SIG-M5 treated with dmso at 0.1 percent for 504 hours (cell line): ENCODE results near the gene MRPL33.

Source experiments
- DNase-seq: peaks from one replicate; lab custom pipeline; 2025; ENCODE audit not compliant: unreplicated experiment; lab: John Stamatoyannopoulos, UW

The MRPL33 gene

GRCh38 chr2:27771548-27772335, at the start of gene MRPL33:
Gene MRPL33 (plus strand): TSS chr2:27771719. CDS start chr2:27771778, 59 bp downstream.
- DNase-seq: peak; percentile 94

DNA sequence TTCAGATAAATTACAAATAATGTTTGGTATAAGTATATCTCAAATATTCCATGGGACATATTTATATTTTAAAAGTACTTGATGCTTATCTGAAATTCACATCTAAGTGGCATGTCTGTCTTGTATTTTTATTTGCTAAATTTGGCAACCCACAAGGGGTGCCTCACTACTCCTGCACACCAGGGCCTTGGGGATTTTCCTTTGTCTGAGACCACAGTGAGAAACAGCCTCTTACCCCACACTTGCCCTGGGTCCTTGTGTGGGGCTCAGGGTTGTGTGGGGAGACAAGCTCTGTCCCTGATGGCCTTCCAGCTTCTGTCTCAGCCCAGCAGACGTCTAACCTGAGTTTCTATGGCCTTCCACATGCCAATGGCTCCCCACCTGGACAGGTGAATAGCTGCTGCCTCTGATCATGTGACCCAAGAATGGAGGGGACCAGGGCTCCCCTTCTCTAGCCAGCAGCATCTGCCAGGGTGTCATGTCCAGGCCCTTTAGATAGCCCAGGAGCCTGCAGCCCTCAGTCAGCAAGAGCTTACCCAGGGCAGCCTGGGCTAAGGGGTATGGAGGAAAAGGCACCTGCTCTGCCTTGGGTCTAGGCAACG, 49.5 kb upstream of the MRPL33 start:
- no peak for DNase-seq

- DNase-seq: peak; percentile 67
Measured at GRCh38 chr2:27723372-27724144, 48.0 kb upstream of the MRPL33 start.

- DNase-seq: no peak
Measured at GRCh38 chr2:27724191-27724590, 47.3 kb upstream of the MRPL33 start.

- no peak for DNase-seq
Measured at GRCh38 chr2:27724905-27725701, 46.4 kb upstream of the MRPL33 start.

- no peak for DNase-seq
Measured at GRCh38 chr2:27727257-27727656, 44.3 kb upstream of the MRPL33 start.

- DNase-seq: no peak
Measured at GRCh38 chr2:27728081-27728858, 43.2 kb upstream of the MRPL33 start.

GRCh38 chr2:27729198-27729597, 42.3 kb upstream of the MRPL33 start:
- no peak for DNase-seq

DNA sequence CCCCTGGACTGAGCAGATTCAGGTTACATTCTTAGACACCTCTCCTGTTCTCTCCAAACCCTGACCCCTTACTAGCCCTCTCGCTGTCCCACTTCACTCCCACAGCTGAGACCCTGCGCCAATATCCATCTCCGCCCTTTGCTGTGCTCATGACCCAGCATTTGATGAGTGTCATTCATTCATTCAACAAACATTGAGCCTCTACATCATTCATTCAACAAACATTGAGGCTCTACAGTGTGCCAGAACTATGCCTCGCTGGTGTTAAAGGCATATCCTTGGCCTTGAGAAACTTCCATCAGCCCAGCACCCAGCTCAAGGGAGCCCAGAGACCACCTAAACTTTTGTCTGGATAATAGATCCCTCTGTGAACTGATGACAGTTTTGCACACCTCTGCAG, 41.9 kb upstream of the MRPL33 start:
- DNase-seq: no peak

GRCh38 chr2:27730261-27730662, 41.3 kb upstream of the MRPL33 start:
- DNase-seq: no peak

DNA sequence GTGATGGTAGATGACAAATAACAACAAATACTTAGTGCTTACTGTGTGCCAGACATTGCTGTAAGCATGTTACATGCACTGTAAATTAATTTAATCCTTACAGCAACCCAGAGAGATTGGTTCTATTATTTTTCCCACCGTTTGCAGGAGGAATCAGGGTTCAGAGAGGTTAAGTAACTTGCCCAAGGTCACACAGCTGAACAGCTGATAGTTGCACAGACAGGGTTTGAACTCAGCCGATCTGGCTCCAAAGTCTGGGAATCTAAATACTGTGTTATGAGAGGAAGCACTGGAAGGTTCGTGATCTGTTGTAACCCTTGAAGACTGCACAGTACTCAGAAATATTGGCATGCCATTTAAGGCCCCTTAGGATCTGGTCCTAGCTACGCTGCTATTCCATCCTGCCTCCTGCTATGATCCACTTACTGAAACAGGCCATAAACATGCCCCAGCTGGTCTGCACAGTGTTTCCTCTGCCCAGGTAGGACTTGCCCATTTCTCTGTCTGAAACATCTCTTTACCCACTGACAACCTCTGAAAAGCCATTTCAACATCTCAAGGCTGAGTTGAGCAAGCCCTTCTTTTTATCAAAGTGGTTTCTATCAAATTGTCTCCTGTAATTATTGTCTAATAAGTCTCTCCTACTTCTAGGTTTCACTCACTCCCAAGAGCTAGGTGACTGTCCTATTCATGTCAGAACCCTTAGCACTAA, 40.4 kb upstream of the MRPL33 start:
- no peak for DNase-seq

GRCh38 chr2:27734305-27734704, 37.2 kb upstream of the MRPL33 start:
- no peak for DNase-seq

GRCh38 chr2:27735263-27735904, 36.1 kb upstream of the MRPL33 start:
- no peak for DNase-seq

DNA sequence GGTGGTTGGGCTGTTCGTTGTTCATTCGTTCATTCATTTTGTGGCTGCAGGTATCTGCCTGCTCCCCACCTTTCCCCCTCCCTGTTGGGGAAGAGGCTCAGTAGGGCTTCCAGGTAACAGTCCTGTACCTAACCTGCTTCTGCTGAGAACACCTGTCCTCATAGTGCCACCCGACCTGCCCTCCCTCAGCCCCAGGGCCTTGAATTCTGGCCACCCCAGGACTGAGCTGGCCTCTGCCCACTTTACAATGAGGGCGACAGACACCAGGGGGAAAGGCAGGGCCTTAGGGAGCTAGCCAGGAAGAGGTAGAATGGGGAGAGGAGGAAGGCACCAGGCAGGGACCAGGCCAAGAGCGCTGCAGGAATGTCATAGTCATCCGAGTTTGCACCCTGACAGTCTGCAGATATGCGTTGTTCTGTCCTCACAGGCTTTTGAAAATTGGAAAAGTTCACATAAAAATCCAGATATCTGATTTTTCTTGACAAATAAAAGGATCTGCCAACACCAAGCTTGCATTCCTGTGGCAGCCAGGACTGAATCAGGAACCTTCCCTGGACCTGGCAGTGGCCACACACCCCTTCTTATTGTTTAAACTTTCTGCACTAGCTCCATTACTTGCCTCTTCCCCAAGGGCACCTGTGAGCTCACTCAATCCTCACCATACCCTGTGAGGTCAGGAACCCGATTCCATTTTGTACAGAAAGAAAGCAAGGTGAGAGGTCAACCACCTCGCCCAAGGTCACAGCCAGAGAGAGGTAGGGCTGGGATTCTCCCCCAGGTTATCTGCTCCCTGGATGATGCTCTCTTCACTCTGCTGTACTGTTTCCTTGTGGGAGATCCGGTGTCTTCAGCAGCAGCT, 35.3 kb upstream of the MRPL33 start:
- no peak for DNase-seq

- no peak for DNase-seq
Measured at GRCh38 chr2:27736890-27737204, 34.7 kb upstream of the MRPL33 start.

- DNase-seq: no peak
Measured at GRCh38 chr2:27737676-27738348, 33.7 kb upstream of the MRPL33 start.

- no peak for DNase-seq
Measured at GRCh38 chr2:27738349-27739057, 33.0 kb upstream of the MRPL33 start.
